Measurements from ENCODE around the gene NEMP1.

DNA sequence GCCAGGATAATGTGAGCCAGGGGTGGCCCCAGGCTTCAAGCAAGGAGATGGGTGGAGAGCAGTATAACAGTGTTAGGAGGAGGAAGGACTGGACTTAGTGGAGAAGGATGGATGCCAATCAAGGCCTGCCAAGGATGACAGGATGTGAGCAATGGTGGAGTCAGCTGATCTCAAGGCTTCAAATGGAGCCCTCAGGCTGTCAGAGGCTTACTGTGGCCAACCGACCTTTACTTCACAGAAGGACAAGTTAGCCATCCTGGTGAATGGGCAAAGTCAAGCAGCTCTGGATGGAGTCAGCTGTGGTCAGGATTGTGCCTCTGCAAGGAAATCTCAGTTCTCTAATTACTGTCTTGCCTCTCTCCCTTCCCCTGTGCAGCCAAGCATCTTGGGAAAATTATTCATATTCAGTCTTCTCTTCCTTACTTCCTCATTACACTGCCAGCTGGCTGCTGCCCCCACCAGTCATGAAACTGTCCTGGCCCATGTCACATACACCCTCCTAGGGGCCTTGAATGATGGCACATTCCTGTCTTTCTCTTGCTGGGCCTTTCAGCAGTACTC, 40.2 kb upstream of the NEMP1 start:
- no peak for TF ChIP-seq PPARA (CRISPR knock-in tag; IDR thresholded peaks at IDR 0.05; ENCODE audit: borderline replicate concordance)
- no peak for TF ChIP-seq ZNF565 (CRISPR knock-in tag; conservative IDR thresholded peaks at IDR 0.05; ENCODE audit: low read depth)
- TF ChIP-seq BACH2 (CRISPR knock-in tag; IDR thresholded peaks at IDR 0.05; ENCODE audit: borderline replicate concordance), result no peak
- TF ChIP-seq ZNF70 (CRISPR knock-in tag; IDR thresholded peaks at IDR 0.05), result no peak
- TF ChIP-seq, protein P1, sequence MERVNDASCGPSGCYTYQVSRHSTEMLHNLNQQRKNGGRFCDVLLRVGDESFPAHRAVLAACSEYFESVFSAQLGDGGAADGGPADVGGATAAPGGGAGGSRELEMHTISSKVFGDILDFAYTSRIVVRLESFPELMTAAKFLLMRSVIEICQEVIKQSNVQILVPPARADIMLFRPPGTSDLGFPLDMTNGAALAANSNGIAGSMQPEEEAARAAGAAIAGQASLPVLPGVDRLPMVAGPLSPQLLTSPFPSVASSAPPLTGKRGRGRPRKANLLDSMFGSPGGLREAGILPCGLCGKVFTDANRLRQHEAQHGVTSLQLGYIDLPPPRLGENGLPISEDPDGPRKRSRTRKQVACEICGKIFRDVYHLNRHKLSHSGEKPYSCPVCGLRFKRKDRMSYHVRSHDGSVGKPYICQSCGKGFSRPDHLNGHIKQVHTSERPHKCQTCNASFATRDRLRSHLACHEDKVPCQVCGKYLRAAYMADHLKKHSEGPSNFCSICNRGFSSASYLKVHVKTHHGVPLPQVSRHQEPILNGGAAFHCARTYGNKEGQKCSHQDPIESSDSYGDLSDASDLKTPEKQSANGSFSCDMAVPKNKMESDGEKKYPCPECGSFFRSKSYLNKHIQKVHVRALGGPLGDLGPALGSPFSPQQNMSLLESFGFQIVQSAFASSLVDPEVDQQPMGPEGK (CRISPR knock-in tag; IDR thresholded peaks at IDR 0.05; ENCODE audit: borderline replicate concordance), result no peak
- TF ChIP-seq ZFP30 (CRISPR knock-in tag; IDR thresholded peaks at IDR 0.05), result no peak
- TF ChIP-seq, protein P2, sequence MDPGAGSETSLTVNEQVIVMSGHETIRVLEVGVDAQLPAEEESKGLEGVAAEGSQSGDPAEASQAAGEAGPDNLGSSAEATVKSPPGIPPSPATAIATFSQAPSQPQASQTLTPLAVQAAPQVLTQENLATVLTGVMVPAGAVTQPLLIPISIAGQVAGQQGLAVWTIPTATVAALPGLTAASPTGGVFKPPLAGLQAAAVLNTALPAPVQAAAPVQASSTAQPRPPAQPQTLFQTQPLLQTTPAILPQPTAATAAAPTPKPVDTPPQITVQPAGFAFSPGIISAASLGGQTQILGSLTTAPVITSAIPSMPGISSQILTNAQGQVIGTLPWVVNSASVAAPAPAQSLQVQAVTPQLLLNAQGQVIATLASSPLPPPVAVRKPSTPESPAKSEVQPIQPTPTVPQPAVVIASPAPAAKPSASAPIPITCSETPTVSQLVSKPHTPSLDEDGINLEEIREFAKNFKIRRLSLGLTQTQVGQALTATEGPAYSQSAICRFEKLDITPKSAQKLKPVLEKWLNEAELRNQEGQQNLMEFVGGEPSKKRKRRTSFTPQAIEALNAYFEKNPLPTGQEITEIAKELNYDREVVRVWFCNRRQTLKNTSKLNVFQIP (CRISPR knock-in tag; IDR thresholded peaks at IDR 0.05; ENCODE audit: borderline replicate concordance, low read depth), result no peak
- TF ChIP-seq ZNF8 (CRISPR knock-in tag; IDR thresholded peaks at IDR 0.05), result no peak
- TF ChIP-seq ZFP3 (CRISPR knock-in tag; IDR thresholded peaks at IDR 0.05), result no peak
- TF ChIP-seq TOX (CRISPR knock-in tag; IDR thresholded peaks at IDR 0.05; ENCODE audit: borderline replicate concordance), result no peak
- no peak for TF ChIP-seq ZC3H10 (CRISPR knock-in tag; IDR thresholded peaks at IDR 0.05)
- no peak for TF ChIP-seq ARNTL (CRISPR knock-in tag; IDR thresholded peaks at IDR 0.05; ENCODE audit: borderline replicate concordance, low read depth)
- TF ChIP-seq, protein P3, sequence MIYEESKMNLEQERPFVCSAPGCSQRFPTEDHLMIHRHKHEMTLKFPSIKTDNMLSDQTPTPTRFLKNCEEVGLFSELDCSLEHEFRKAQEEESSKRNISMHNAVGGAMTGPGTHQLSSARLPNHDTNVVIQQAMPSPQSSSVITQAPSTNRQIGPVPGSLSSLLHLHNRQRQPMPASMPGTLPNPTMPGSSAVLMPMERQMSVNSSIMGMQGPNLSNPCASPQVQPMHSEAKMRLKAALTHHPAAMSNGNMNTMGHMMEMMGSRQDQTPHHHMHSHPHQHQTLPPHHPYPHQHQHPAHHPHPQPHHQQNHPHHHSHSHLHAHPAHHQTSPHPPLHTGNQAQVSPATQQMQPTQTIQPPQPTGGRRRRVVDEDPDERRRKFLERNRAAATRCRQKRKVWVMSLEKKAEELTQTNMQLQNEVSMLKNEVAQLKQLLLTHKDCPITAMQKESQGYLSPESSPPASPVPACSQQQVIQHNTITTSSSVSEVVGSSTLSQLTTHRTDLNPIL (CRISPR knock-in tag; IDR thresholded peaks at IDR 0.05; ENCODE audit: low read depth), result no peak

Data from SK-N-SH treated with all-trans-retinoic acid at 6 μM for 48 hours (cell line).